ENCODE results near the gene CSNK2A3.

The CSNK2A3 gene

GRCh38 chr11:11373934-11374333 lies 20.9 kb upstream of the CSNK2A3 start:
- no peak for DNase-seq (ENCODE audit: low read depth, low spot score)
- TF ChIP-seq CTCF (IDR thresholded peaks at IDR 0.05; ENCODE audit: insufficient read depth, low read length, missing control alignments) = no peak
- CTCF ChIA-PET = no interaction called here
- H3K4me3 ChIP-seq (ENCODE audit: low read depth, low read length) = no peak overlapping the region
- POLR2A ChIA-PET = no interaction called here

GRCh38 chr11:11372461-11372860 lies 19.4 kb upstream of the CSNK2A3 start:
- no peak for TF ChIP-seq CTCF (IDR thresholded peaks at IDR 0.05; ENCODE audit: insufficient read depth, low read length, missing control alignments)
- no peak for DNase-seq (ENCODE audit: low read depth, low spot score)
- CTCF ChIA-PET = no interaction called here
- POLR2A ChIA-PET = no interaction called here
- no peak overlapping the region for H3K4me3 ChIP-seq (ENCODE audit: low read depth, low read length)

- DNase-seq (ENCODE audit: low read depth, low spot score) = no peak
- POLR2A ChIA-PET = no interaction called here
- no peak overlapping the region for H3K4me3 ChIP-seq (ENCODE audit: low read depth, low read length)
- CTCF ChIA-PET = no interaction called here
- no peak for TF ChIP-seq CTCF (IDR thresholded peaks at IDR 0.05; ENCODE audit: insufficient read depth, low read length, missing control alignments)
Measured at GRCh38 chr11:11370962-11371303, 17.9 kb upstream of the CSNK2A3 start.

DNA sequence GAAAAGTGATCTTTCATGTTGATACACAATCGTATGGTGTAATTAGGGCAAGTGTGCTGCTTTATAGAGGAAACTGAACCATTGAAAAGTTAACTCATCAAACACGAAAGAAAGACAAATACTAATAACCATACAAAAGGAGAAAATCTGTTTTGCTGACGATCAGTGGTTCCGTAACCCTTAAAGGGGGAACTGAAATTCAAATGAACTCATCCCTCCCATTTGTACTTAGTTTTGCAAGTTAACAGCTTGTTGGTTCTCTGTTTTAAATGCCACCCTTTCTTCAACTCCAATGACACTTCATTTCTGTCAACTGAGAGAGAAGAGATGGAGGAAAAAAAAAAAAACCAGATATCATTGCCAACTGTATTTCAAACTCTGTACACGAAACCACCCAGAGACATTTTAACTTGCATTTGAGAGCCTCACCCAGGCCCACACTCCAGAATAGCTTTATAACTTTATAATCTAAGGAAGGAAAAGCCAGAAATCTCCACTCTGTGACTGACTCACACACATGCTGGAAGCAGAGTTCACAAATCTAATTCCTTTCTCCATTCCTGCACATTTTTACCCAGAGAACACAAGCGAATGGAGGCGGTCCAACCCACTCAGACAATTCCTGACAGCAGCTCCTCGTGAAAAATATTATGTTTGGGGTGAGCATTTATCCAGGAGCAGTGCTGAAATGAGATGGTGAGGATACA lies 17.4 kb upstream of the CSNK2A3 start:
- DNase-seq (ENCODE audit: low read depth, low spot score) = no peak
- ChIA-PET POLR2A (no interaction called here), CTCF (no interaction called here)
- no peak for TF ChIP-seq CTCF (IDR thresholded peaks at IDR 0.05; ENCODE audit: insufficient read depth, low read length, missing control alignments)
- H3K4me3 ChIP-seq (ENCODE audit: low read depth, low read length) = no peak overlapping the region

DNA sequence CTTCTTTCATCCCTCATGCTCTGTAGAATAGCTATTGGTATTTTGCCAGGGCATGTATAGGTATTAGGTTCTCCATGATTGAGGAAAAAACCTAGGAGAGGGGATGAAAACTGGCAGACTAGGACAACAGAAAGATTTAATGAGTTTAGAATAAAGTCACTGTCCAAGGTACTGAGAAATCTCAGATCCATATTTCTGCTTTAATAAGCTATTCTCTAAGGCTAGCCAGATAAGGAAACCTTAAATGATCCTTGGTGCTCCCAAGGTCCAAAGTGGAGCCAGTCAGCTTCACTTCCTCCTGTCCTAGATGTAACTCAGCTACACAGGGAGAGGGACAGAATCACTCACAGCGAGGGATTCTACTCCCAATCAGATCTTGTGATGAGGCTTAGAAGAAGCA lies 13.7 kb upstream of the CSNK2A3 start:
- ChIA-PET POLR2A (interaction anchor here (0.6 kb wide), 1 partner anchor 37 kb away, joined by 3 read pairs; no protein-coding TSS in a partner anchor), CTCF (interaction anchor here (0.9 to 1.3 kb wide), 2 partner anchors 419 to 420 kb away, joined by 3 to 4 read pairs; no protein-coding TSS in a partner anchor)
- no peak overlapping the region for H3K4me3 ChIP-seq (ENCODE audit: low read depth, low read length)
- no peak for TF ChIP-seq CTCF (IDR thresholded peaks at IDR 0.05; ENCODE audit: insufficient read depth, low read length, missing control alignments)
- no peak for DNase-seq (ENCODE audit: low read depth, low spot score)

DNA sequence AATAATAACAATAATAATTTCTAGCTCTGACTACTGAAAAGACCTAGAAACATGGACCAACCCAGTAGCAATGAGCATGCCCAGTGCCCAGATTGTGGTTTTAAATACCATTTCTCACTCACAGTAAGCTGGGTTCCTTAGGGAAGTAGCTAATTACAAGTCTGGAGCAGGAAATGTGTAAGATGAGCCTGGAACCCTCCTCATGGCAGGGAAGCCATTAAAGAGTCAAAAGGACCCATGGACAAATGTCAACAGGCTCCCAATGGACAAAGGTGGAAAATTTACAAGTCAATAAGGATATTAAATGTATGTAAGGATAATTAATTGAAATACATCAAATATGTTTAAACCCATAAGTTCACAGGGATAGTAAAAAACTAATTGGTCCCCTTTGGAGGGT lies 10.6 kb upstream of the CSNK2A3 start:
- ChIA-PET CTCF (no interaction called here), POLR2A (no interaction called here)
- DNase-seq (ENCODE audit: low read depth, low spot score) = no peak
- no peak for TF ChIP-seq CTCF (IDR thresholded peaks at IDR 0.05; ENCODE audit: insufficient read depth, low read length, missing control alignments)
- no peak overlapping the region for H3K4me3 ChIP-seq (ENCODE audit: low read depth, low read length)

All from AG04449 (cell line).